Measurements from ENCODE around the gene IMMP1L.

DNA sequence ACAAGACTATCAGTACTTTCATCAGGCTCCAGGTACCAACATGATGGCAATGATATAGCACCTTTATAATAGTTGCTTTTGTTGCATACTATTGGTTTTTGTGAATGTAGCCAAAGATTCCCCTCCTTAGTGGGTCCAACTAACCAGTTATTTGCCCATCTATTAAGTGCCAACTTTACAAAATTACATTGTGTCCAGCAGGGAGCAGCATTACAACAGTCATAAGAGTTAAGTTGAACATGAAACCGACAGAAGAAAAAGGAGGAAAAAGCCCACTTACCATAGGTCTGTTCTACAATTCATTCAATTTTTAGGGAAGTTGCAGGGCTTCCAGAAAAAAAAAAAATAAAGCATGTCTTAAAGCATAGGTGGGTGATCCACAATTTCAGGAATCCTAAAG is 21.6 kb downstream of the IMMP1L start:
- TF ChIP-seq, protein P1, sequence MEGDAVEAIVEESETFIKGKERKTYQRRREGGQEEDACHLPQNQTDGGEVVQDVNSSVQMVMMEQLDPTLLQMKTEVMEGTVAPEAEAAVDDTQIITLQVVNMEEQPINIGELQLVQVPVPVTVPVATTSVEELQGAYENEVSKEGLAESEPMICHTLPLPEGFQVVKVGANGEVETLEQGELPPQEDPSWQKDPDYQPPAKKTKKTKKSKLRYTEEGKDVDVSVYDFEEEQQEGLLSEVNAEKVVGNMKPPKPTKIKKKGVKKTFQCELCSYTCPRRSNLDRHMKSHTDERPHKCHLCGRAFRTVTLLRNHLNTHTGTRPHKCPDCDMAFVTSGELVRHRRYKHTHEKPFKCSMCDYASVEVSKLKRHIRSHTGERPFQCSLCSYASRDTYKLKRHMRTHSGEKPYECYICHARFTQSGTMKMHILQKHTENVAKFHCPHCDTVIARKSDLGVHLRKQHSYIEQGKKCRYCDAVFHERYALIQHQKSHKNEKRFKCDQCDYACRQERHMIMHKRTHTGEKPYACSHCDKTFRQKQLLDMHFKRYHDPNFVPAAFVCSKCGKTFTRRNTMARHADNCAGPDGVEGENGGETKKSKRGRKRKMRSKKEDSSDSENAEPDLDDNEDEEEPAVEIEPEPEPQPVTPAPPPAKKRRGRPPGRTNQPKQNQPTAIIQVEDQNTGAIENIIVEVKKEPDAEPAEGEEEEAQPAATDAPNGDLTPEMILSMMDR (IDR thresholded peaks at IDR 0.05): peak in 1 of 3 donors; percentile 37
- no peak for TF ChIP-seq POLR2AphosphoS5 (IDR thresholded peaks at IDR 0.05)

Measured in breast epithelium (tissue), 3 donors.